B cell (primary cell): ENCODE results near the gene TMEM236.

Source experiments
- EZH2 ChIP-seq: IDR thresholded peaks from 2 replicates; pipeline ENCODE4 v1.6.1; 2012; ENCODE audit warnings: borderline replicate concordance, low read depth, mild to moderate bottlenecking, moderate library complexity, low read length; ENCODE audit not compliant: insufficient read depth, poor library complexity, severe bottlenecking
- TF ChIP-seq, protein P1 (sequence below): fragments of 200-600 bp; IDR thresholded peaks from one replicate; pipeline ENCODE4 v1.8.0; 2022; ENCODE audit warnings: antibody characterized with exemption, mild to moderate bottlenecking

DNA sequence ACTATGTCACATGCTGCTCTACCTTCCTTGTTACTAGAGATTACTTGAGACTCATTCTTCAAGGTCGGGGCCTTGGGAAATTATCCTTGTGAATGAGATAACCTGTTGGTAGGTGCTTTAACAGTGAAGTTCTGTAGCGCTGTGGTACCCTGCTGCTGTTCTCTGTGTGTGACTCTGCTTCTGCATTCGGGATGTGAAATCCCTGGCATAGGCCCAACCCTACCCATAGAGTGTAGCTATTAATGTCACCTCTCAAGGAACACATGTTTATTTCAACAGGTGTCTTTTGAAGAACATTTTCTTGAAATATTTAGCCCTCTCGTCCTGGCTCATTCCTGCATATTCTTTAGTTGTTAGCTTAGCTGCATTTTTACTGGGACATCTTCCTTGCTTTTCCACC is 41.8 kb upstream of the TMEM236 start:
- TF ChIP-seq, protein P1, sequence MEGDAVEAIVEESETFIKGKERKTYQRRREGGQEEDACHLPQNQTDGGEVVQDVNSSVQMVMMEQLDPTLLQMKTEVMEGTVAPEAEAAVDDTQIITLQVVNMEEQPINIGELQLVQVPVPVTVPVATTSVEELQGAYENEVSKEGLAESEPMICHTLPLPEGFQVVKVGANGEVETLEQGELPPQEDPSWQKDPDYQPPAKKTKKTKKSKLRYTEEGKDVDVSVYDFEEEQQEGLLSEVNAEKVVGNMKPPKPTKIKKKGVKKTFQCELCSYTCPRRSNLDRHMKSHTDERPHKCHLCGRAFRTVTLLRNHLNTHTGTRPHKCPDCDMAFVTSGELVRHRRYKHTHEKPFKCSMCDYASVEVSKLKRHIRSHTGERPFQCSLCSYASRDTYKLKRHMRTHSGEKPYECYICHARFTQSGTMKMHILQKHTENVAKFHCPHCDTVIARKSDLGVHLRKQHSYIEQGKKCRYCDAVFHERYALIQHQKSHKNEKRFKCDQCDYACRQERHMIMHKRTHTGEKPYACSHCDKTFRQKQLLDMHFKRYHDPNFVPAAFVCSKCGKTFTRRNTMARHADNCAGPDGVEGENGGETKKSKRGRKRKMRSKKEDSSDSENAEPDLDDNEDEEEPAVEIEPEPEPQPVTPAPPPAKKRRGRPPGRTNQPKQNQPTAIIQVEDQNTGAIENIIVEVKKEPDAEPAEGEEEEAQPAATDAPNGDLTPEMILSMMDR: no peak
- no peak for TF ChIP-seq EZH2
